GM12875 (cell line): ENCODE data around the gene VSIR.

Experiments used
- H3K4me3 ChIP-seq: one replicate; pipeline ENCODE4 v1.5.1; 2011; ENCODE audit warnings: low read depth, low read length, control low read depth
- TF ChIP-seq, protein P1 (sequence below): IDR thresholded peaks from 2 replicates; pipeline ENCODE4 v1.5.1; 2011; ENCODE audit warnings: low read depth, mild to moderate bottlenecking, control low read depth, inconsistent platforms, low read length, moderate library complexity, borderline replicate concordance; ENCODE audit not compliant: insufficient read depth

Gene VSIR

DNA sequence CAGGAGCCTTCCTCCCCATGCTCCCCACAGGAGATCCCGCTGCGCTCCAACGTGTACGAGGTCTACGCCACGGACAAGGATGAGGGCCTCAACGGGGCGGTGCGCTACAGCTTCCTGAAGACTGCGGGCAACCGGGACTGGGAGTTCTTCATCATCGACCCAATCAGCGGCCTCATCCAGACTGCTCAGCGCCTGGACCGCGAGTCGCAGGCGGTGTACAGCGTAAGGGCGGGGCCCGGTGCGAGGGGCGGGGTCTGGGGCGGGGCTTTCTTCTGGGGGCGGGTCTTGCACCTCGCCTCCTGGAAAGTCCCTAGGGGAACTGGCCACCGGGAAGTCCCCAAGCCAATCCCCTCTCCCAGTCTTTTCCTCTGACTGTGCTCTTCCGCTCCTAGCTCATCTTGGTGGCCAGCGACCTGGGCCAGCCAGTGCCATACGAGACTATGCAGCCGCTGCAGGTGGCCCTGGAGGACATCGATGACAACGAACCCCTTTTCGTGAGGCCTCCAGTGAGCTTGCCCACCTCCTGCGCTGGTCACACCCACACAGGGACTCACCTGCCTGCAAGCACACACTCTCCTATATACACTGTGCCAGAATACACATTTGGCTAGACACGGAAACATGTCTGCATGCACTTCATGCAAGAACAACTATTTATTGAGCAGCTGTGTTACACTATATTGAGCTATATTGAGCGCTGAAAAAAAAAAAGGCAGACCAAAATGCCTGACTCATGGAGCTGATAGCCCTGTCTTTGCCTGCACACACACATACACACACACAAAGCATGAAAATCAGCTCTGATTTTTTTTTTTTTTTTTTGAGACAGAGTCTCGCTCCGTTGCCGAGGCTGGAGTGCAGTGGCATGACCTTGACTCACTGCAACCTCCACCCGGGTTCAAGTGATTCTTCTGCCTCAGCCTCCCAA, 32.7 kb upstream of the VSIR start:
- no peak overlapping the region for H3K4me3 ChIP-seq
- TF ChIP-seq, protein P1, sequence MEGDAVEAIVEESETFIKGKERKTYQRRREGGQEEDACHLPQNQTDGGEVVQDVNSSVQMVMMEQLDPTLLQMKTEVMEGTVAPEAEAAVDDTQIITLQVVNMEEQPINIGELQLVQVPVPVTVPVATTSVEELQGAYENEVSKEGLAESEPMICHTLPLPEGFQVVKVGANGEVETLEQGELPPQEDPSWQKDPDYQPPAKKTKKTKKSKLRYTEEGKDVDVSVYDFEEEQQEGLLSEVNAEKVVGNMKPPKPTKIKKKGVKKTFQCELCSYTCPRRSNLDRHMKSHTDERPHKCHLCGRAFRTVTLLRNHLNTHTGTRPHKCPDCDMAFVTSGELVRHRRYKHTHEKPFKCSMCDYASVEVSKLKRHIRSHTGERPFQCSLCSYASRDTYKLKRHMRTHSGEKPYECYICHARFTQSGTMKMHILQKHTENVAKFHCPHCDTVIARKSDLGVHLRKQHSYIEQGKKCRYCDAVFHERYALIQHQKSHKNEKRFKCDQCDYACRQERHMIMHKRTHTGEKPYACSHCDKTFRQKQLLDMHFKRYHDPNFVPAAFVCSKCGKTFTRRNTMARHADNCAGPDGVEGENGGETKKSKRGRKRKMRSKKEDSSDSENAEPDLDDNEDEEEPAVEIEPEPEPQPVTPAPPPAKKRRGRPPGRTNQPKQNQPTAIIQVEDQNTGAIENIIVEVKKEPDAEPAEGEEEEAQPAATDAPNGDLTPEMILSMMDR = no peak

DNA sequence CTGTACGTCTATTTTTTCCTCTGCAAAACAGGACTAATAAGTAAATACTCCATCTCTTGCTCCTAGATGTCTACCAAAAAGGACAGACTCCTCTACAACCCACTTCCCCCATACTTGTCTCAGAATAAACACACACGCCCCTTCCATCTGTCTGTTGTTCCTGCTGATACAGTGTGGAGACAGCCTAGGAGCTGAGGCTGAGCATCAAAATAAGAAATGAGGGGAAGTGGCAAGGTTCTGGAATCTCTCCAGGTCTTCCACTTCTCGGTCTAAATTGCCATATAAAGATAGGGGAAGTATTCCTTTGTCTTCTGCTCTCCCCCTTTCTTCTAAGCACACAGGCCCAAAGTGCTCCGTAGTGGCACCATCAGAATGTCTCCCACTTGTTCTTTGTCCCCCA, 30.8 kb upstream of the VSIR start:
- no peak overlapping the region for H3K4me3 ChIP-seq
- TF ChIP-seq, protein P1 = no peak

- TF ChIP-seq, protein P1 = no peak
- no peak overlapping the region for H3K4me3 ChIP-seq
These were observed 29.6 kb upstream of the VSIR start for GRCh38 chr10:71802715-71803488.

GRCh38 chr10:71802235-71802634, 28.9 kb upstream of the VSIR start:
- no peak overlapping the region for H3K4me3 ChIP-seq
- TF ChIP-seq, protein P1 = no peak

GRCh38 chr10:71801361-71801760, 28.0 kb upstream of the VSIR start:
- no peak overlapping the region for H3K4me3 ChIP-seq
- TF ChIP-seq, protein P1 = no peak

- TF ChIP-seq, protein P1 = no peak
- no peak overlapping the region for H3K4me3 ChIP-seq
These were observed 26.5 kb upstream of the VSIR start for GRCh38 chr10:71799608-71800453.
